ENCODE data around the gene APLN. TPM values are rescaled to one million over a fixed set of nuclear protein-coding genes. Genes with fewer than 3 reads are reported as not detected.
A peak's percentile ranks its signal among the peaks of the same experiment; 100 is the strongest.

APLN gene
- polyA plus RNA-seq: under 1 TPM; 0.22 to 0.31 TPM

DNA sequence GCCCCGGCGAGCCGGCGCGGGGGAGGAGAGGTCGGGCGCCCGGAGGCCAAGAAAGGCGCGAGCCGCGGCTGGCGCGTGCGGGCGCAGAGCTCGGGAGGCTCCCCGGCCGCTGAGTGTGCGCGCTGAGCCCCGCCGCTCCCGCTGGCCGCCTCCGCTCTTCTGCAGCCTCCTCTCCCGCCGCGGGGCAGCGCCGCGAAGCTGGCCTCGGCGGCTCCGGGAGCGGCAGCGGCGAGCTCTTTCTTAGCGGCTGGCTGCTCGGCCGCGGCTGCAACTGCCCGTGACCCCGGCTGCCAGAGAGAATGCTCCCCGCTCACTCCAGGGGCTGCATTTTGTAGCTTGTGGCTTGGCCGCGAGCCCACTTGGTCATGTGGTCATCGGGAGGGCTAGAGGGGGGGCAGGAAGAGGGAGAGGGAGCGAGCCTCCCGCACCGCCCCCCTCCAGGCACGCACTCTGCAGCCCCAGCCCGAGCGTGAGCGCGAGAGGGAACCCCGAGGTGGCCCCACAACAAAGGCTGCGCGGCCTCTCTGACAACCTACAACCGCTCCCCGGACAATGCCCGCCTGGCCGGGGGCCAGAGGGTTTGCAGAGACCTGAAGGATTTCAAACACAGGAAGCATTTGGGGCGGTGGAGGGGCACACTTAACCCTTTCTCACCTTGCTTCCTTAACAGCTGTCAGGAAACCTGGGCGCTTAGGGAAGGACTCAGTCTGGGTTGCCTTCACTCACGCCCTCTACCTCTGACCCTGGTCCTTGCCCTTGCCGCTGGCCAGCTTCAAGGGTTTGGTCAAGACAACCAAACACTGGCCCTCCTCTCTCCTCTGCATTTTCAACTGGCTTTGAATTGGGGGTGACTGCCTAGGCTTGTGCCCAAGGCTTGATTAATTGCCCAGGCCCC is at the start of gene APLN:
TSS of gene APLN (minus strand) at position 305 of the 895 bp plus-strand sequence. CDS start 326 bp downstream, outside the sequence.
- peak within 1 kb of the TSS; percentile 20 to 37 for H3K4me3 ChIP-seq (ENCODE audit: low read depth in 1 of 2, low read length in 2 of 2)

GRCh38 chrX:129704491-129704890 is 49.7 kb upstream of the APLN start:
- no peaks in the 10 kb centered on the region for H3K9me3 ChIP-seq (ENCODE audit: control insufficient read depth in 2 of 2, insufficient read depth in 1 of 2, low read depth in 1 of 2, low read length in 1 of 2)
- H3K4me3 ChIP-seq (ENCODE audit: low read depth in 1 of 2, low read length in 2 of 2): no peak overlapping the region
- H3K36me3 ChIP-seq (ENCODE audit: control insufficient read depth in 2 of 2, insufficient read depth in 2 of 2, low read length in 1 of 2): no peaks in the 10 kb centered on the region
- no peak overlapping the region for H3K27ac ChIP-seq (ENCODE audit: low read depth in 2 of 2, low read length in 1 of 2)
- H3K27me3 ChIP-seq (ENCODE audit: control insufficient read depth in 1 of 2, insufficient read depth in 2 of 2, low read length in 2 of 2): no peaks in the 10 kb centered on the region
- no peaks in the 10 kb centered on the region for H3K4me1 ChIP-seq (ENCODE audit: control insufficient read depth in 2 of 2, insufficient read depth in 2 of 2, low read length in 1 of 2)
- 64 to 93% methylated on average over 2 of the region's 2 CpGs for WGBS, 2 donors

More for the DNA sequence above, at the start of gene APLN:
- no peaks in the 10 kb centered on the region for H3K27me3 ChIP-seq (ENCODE audit: control insufficient read depth in 1 of 2, insufficient read depth in 2 of 2, low read length in 2 of 2)
- H3K9me3 ChIP-seq (ENCODE audit: control insufficient read depth in 2 of 2, insufficient read depth in 1 of 2, low read depth in 1 of 2, low read length in 1 of 2): no peaks in the 10 kb centered on the region
- no peak within 1 kb of the TSS for H3K27ac ChIP-seq (ENCODE audit: low read depth in 2 of 2, low read length in 1 of 2)
- peaks cover 3 to 7% of the 10 kb centered on the region in 2 donors for H3K4me1 ChIP-seq (ENCODE audit: control insufficient read depth in 2 of 2, insufficient read depth in 2 of 2, low read length in 1 of 2)
- 2 to 38% methylated on average over 51 to 67 of the region's 67 CpGs for WGBS, 2 donors
- H3K36me3 ChIP-seq (ENCODE audit: control insufficient read depth in 2 of 2, insufficient read depth in 2 of 2, low read length in 1 of 2): no peaks in the 10 kb centered on the region

DNA sequence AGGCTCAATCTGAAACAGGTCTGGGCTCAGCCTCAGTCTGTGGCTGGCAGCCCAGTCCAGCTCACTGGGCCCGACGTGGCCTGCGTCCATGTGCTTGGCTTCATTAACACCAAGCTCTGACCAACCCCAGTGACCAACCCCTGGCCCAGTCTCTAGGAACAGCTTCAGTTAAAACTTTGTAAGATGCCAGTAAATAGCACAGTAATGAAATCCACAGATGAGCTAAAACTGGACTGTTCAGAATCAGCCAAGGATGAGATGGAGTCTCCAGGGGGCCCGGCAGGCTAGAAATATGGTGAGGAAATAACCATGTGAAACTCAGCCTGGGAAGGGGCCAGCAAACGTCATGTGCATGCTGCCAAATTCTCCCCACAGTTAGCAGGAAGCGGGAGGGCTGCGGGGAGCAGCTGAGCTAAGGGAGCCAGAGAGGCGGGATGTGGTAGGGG is 46.9 kb upstream of the APLN start:
- 56 to 78% methylated on average over 8 of the region's 8 CpGs for WGBS, 2 donors
- no peak overlapping the region for H3K27ac ChIP-seq (ENCODE audit: low read depth in 2 of 2, low read length in 1 of 2)

DNA sequence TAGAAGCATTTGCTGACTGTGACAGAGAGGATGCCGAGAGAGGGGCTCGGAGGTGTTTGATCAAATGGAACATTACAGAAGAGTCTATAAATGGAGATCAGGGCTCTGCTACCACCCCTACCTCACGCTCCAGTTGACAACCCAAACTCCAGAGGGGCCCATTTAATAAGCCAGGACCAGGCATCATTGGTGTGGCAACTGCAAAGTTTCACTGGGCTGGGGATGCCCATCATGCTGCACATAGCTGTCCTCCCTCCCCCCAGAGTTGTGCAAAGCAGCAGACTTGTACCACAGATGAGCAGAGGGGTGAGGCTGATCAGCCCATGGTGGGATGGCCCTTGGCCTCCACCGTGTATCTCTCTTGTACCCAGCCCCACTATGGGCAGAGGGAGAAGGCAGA is 45.8 kb upstream of the APLN start:
- H3K27me3 ChIP-seq (ENCODE audit: control insufficient read depth in 1 of 2, insufficient read depth in 2 of 2, low read length in 2 of 2): no peaks in the 10 kb centered on the region
- H3K4me1 ChIP-seq (ENCODE audit: control insufficient read depth in 2 of 2, insufficient read depth in 2 of 2, low read length in 1 of 2): no peaks in the 10 kb centered on the region
- H3K36me3 ChIP-seq (ENCODE audit: control insufficient read depth in 2 of 2, insufficient read depth in 2 of 2, low read length in 1 of 2): no peaks in the 10 kb centered on the region
- no peak overlapping the region for H3K27ac ChIP-seq (ENCODE audit: low read depth in 2 of 2, low read length in 1 of 2)
- H3K4me3 ChIP-seq (ENCODE audit: low read depth in 1 of 2, low read length in 2 of 2): no peak overlapping the region
- H3K9me3 ChIP-seq (ENCODE audit: control insufficient read depth in 2 of 2, insufficient read depth in 1 of 2, low read depth in 1 of 2, low read length in 1 of 2): no peaks in the 10 kb centered on the region
- 81 to 97% methylated on average over 4 of the region's 4 CpGs for WGBS, 2 donors

More for the DNA sequence above, 46.9 kb upstream of the APLN start:
- H3K4me1 ChIP-seq (ENCODE audit: control insufficient read depth in 2 of 2, insufficient read depth in 2 of 2, low read length in 1 of 2): no peaks in the 10 kb centered on the region
- no peaks in the 10 kb centered on the region for H3K27me3 ChIP-seq (ENCODE audit: control insufficient read depth in 1 of 2, insufficient read depth in 2 of 2, low read length in 2 of 2)
- H3K4me3 ChIP-seq (ENCODE audit: low read depth in 1 of 2, low read length in 2 of 2): no peak overlapping the region
- H3K36me3 ChIP-seq (ENCODE audit: control insufficient read depth in 2 of 2, insufficient read depth in 2 of 2, low read length in 1 of 2): no peaks in the 10 kb centered on the region
- no peaks in the 10 kb centered on the region for H3K9me3 ChIP-seq (ENCODE audit: control insufficient read depth in 2 of 2, insufficient read depth in 1 of 2, low read depth in 1 of 2, low read length in 1 of 2)

DNA sequence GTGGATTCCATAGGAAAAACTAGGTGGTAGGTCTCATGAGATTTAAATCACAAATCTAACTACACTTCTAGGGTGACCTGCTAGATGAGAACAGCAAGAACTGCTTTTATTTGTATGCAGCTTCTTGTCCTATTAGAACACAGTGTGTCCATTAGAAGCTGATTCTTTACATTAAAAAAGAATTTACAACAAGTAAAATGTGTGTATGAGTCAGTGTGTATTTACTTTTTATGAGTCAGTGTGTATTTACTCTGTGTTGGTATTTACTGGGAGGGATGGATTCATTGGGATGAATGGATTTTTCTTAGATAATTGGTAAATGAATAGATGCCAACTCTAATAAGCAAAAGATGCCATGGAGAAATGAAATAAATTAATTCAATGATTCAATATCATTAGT is 43.4 kb upstream of the APLN start:
- Histone ChIP-seq H3K27me3 (ENCODE audit: control insufficient read depth in 1 of 2, insufficient read depth in 2 of 2, low read length in 2 of 2) (no peaks in the 10 kb centered on the region), H3K9me3 (ENCODE audit: control insufficient read depth in 2 of 2, insufficient read depth in 1 of 2, low read depth in 1 of 2, low read length in 1 of 2) (no peaks in the 10 kb centered on the region), H3K4me3 (ENCODE audit: low read depth in 1 of 2, low read length in 2 of 2) (no peak overlapping the region), H3K27ac (ENCODE audit: low read depth in 2 of 2, low read length in 1 of 2) (no peak overlapping the region), H3K4me1 (ENCODE audit: control insufficient read depth in 2 of 2, insufficient read depth in 2 of 2, low read length in 1 of 2) (no peaks in the 10 kb centered on the region), H3K36me3 (ENCODE audit: control insufficient read depth in 2 of 2, insufficient read depth in 2 of 2, low read length in 1 of 2) (no peaks in the 10 kb centered on the region)

DNA sequence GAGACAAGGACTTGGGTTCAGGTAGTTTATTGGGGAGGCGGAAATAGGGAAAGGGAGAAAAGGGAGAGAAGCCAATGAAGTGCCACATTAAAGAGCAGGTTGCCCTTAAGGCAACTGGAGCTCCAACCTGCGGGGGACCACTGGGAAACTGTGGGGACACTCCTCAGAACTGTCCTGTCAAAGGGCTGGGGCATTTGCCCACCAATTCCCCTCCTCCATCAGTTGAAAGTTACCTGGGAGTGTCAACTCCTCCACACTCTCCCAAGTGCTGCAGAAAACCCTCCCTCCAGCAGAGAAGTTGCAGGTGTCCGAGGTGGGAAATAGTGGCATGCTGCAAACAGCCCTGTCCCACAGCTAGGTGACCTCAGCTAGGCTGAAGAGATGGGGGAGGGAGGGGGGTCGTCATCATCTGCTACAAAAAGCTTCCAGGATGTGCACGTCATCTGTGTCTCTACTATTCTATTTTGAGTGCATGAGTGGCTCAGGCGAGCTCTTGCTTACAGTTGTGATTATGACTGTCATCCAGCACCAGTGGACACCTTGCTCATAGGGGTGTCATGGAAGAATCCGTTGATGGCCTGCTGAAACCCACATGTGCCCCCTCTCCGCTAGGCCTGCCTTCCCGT is 42.6 kb upstream of the APLN start:
- WGBS, 2 donors: 65 to 83% methylated on average over 9 of the region's 9 CpGs
- H3K9me3 ChIP-seq (ENCODE audit: control insufficient read depth in 2 of 2, insufficient read depth in 1 of 2, low read depth in 1 of 2, low read length in 1 of 2): no peaks in the 10 kb centered on the region
- H3K4me1 ChIP-seq (ENCODE audit: control insufficient read depth in 2 of 2, insufficient read depth in 2 of 2, low read length in 1 of 2): no peaks in the 10 kb centered on the region
- H3K36me3 ChIP-seq (ENCODE audit: control insufficient read depth in 2 of 2, insufficient read depth in 2 of 2, low read length in 1 of 2): no peaks in the 10 kb centered on the region
- H3K4me3 ChIP-seq (ENCODE audit: low read depth in 1 of 2, low read length in 2 of 2): no peak overlapping the region
- H3K27me3 ChIP-seq (ENCODE audit: control insufficient read depth in 1 of 2, insufficient read depth in 2 of 2, low read length in 2 of 2): no peaks in the 10 kb centered on the region
- H3K27ac ChIP-seq (ENCODE audit: low read depth in 2 of 2, low read length in 1 of 2): no peak overlapping the region

DNA sequence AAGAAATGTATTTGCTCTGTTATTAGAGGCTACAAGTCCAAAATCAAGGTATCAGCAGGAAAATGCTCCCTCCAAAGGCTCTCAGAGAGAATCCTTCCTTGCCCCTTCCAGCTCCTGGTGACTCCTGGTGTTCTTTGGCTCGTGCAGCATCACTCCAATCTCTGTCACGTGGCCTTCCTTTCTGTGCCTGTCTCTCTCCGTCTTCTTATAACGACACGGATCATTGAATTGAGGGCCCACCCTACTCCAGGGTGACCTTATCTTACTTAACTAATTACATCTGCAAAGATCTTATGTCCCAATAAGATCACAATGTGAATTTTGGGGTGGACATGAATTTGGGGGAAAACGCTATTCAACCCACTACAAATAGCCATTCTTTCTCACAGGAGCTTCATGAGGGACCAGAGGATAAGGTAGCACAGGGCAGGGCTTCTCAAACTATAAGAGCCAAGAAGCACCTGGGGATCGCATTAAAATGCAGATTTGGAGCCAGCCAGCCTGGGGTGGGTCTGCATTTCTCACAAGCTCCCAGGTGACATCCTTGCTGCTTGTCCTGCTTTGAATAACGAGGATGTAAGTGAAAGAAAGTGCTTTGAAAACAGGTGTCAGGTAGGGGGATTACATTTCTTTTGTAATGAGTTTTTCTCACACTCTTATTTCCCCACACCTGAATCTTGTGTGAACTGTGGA is 41.9 kb upstream of the APLN start:
- Histone ChIP-seq H3K36me3 (ENCODE audit: control insufficient read depth in 2 of 2, insufficient read depth in 2 of 2, low read length in 1 of 2) (no peaks in the 10 kb centered on the region), H3K27me3 (ENCODE audit: control insufficient read depth in 1 of 2, insufficient read depth in 2 of 2, low read length in 2 of 2) (no peaks in the 10 kb centered on the region), H3K4me3 (ENCODE audit: low read depth in 1 of 2, low read length in 2 of 2) (no peak overlapping the region), H3K9me3 (ENCODE audit: control insufficient read depth in 2 of 2, insufficient read depth in 1 of 2, low read depth in 1 of 2, low read length in 1 of 2) (no peaks in the 10 kb centered on the region), H3K27ac (ENCODE audit: low read depth in 2 of 2, low read length in 1 of 2) (no peak overlapping the region), H3K4me1 (ENCODE audit: control insufficient read depth in 2 of 2, insufficient read depth in 2 of 2, low read length in 1 of 2) (no peaks in the 10 kb centered on the region)
- WGBS, 2 donors: 60 to 92% methylated on average over 8 of the region's 8 CpGs

DNA sequence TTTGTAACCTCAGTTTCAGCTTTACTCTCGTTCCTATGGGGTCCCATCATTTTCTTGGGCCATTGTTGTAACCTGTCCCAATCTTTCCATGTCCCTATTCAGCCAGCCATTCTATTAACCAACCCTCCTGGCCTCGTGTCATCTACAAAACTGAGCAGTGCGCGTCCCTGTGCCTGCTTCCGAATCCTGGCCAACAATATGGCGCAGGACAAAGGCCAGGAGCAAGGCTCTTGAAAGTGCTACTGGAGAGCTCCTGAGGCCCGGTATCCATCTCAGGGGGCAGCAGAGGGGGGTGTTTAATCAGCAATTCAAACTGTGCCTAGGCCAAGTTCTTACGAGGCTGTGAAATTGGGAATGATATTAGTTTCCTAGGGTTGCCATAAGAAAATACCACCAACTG is 41.2 kb upstream of the APLN start:
- H3K27ac ChIP-seq (ENCODE audit: low read depth in 2 of 2, low read length in 1 of 2): no peak overlapping the region
- no peaks in the 10 kb centered on the region for H3K9me3 ChIP-seq (ENCODE audit: control insufficient read depth in 2 of 2, insufficient read depth in 1 of 2, low read depth in 1 of 2, low read length in 1 of 2)
- WGBS, 2 donors: 82 to 92% methylated on average over 8 of the region's 8 CpGs
- no peaks in the 10 kb centered on the region for H3K4me1 ChIP-seq (ENCODE audit: control insufficient read depth in 2 of 2, insufficient read depth in 2 of 2, low read length in 1 of 2)
- no peak overlapping the region for H3K4me3 ChIP-seq (ENCODE audit: low read depth in 1 of 2, low read length in 2 of 2)
- no peaks in the 10 kb centered on the region for H3K36me3 ChIP-seq (ENCODE audit: control insufficient read depth in 2 of 2, insufficient read depth in 2 of 2, low read length in 1 of 2)
- H3K27me3 ChIP-seq (ENCODE audit: control insufficient read depth in 1 of 2, insufficient read depth in 2 of 2, low read length in 2 of 2): no peaks in the 10 kb centered on the region

- H3K27ac ChIP-seq (ENCODE audit: low read depth in 2 of 2, low read length in 1 of 2): no peak overlapping the region
- H3K4me1 ChIP-seq (ENCODE audit: control insufficient read depth in 2 of 2, insufficient read depth in 2 of 2, low read length in 1 of 2): no peaks in the 10 kb centered on the region
- H3K4me3 ChIP-seq (ENCODE audit: low read depth in 1 of 2, low read length in 2 of 2): no peak overlapping the region
- no peaks in the 10 kb centered on the region for H3K27me3 ChIP-seq (ENCODE audit: control insufficient read depth in 1 of 2, insufficient read depth in 2 of 2, low read length in 2 of 2)
- no peaks in the 10 kb centered on the region for H3K36me3 ChIP-seq (ENCODE audit: control insufficient read depth in 2 of 2, insufficient read depth in 2 of 2, low read length in 1 of 2)
- H3K9me3 ChIP-seq (ENCODE audit: control insufficient read depth in 2 of 2, insufficient read depth in 1 of 2, low read depth in 1 of 2, low read length in 1 of 2): no peaks in the 10 kb centered on the region
- WGBS, 2 donors: 79 to 89% methylated on average over 6 of the region's 6 CpGs
These were observed 40.8 kb upstream of the APLN start for GRCh38 chrX:129695535-129695934.

All from esophagus (tissue), 2 donors.